ENCODE measurements around the gene GPR146.

Gene GPR146

GRCh38 chr7:1073142-1073977, 29.0 kb downstream of the GPR146 start:
- no peak for TF ChIP-seq TAF1 (IDR thresholded peaks at IDR 0.05; ENCODE audit: borderline replicate concordance, insufficient read depth, low read length)
- no peak for TF ChIP-seq REST (IDR thresholded peaks at IDR 0.05; ENCODE audit: insufficient read depth in 1 of 2, low read depth in 2 of 2, low read length in 2 of 2)
- no peak for TF ChIP-seq POLR2AphosphoS5 (IDR thresholded peaks at IDR 0.05; ENCODE audit: low read depth, low read length)
- no peak for TF ChIP-seq SIN3A (IDR thresholded peaks at IDR 0.05; ENCODE audit: borderline replicate concordance, insufficient read depth, low read length)
- no peak for TF ChIP-seq FOXP2 (optimal IDR thresholded peaks at IDR 0.05; ENCODE audit: borderline replicate concordance, extremely low read depth, extremely low read length, insufficient read depth)

GRCh38 chr7:1074593-1075431, 30.5 kb downstream of the GPR146 start:
- no peak for TF ChIP-seq TAF1 (IDR thresholded peaks at IDR 0.05; ENCODE audit: borderline replicate concordance, insufficient read depth, low read length)
- TF ChIP-seq FOXP2 (optimal IDR thresholded peaks at IDR 0.05; ENCODE audit: borderline replicate concordance, extremely low read depth, extremely low read length, insufficient read depth): no peak
- TF ChIP-seq REST (IDR thresholded peaks at IDR 0.05; ENCODE audit: insufficient read depth in 1 of 2, low read depth in 2 of 2, low read length in 2 of 2): no peak
- no peak for TF ChIP-seq SIN3A (IDR thresholded peaks at IDR 0.05; ENCODE audit: borderline replicate concordance, insufficient read depth, low read length)
- TF ChIP-seq POLR2AphosphoS5 (IDR thresholded peaks at IDR 0.05; ENCODE audit: low read depth, low read length): no peak

DNA sequence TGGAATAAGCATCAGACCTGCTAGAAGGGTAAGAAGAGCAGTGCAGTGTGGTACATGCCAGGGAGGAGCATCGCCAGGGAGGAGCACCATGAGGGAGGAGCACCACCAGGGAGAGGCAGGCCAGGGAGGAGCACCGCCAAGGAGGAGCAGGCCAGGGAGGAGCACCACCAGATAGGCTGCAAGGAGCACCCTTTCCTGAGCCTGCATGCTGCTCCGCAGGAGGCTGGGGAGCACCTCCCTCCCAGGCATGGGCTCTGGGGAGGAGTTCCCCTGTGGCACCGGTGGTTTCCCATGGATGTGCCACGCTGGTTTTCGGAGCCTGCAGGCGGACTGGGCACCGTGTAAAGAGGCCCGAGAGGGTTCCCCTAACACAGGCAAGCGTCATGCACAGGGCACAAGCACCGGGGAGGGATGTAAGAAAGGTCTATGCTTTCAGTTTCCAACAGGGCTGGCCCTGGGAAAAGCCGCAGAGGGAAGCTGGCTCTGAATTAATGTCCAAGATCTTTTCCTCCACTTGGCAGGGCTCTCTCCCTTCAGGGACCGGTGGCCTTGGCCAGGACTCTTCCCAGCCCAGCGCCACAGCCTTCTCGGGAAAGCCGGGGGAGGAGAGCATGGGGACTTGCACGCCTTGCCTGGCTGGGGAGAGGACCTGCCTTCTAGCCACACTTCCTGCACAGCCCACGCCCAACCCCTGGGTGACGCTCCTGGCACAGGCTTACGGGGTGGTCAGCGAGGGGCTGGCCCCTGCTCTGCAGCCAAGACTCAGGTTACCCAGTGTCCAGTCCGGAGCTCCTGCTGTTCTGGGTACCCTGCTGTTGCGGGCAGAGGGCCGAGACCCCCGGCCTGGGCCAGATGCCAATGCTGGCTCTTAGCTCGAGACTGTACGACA, 32.1 kb downstream of the GPR146 start:
- no peak for TF ChIP-seq SIN3A (IDR thresholded peaks at IDR 0.05; ENCODE audit: borderline replicate concordance, insufficient read depth, low read length)
- TF ChIP-seq REST (IDR thresholded peaks at IDR 0.05; ENCODE audit: insufficient read depth in 1 of 2, low read depth in 2 of 2, low read length in 2 of 2): no peak

DNA sequence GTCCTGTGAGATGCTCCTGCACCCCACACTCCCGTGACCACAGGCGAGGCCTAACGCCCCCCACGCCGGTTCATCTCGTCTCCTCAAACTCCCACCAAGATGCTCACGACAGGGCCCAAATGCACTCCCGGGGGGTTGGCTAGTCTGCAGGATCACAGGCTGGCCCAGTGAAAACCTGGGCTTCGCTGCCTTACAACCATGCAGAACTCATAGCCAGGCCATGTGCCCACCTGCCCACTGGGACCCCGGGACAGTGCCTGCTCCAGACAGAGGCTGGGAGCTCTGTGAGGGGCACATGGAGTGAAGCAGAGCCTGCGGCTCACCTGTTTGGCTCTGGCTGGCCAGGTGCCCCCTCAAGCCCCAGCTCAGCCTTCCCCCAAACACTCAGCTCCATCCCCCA, 34.2 kb downstream of the GPR146 start:
- TF ChIP-seq REST (IDR thresholded peaks at IDR 0.05; ENCODE audit: insufficient read depth in 1 of 2, low read depth in 2 of 2, low read length in 2 of 2) (no peak), SIN3A (IDR thresholded peaks at IDR 0.05; ENCODE audit: borderline replicate concordance, insufficient read depth, low read length) (no peak), FOXP2 (optimal IDR thresholded peaks at IDR 0.05; ENCODE audit: borderline replicate concordance, extremely low read depth, extremely low read length, insufficient read depth) (no peak), TAF1 (IDR thresholded peaks at IDR 0.05; ENCODE audit: borderline replicate concordance, insufficient read depth, low read length) (no peak), POLR2AphosphoS5 (IDR thresholded peaks at IDR 0.05; ENCODE audit: low read depth, low read length) (no peak)

Data from PFSK-1 (cell line).